IMR-90 (cell line): ENCODE measurements around the gene HPS4. TPM values are rescaled to one million over a fixed set of nuclear protein-coding genes. Genes with fewer than 3 reads are reported as not detected.

Experiments used
- ATAC-seq: fragments of 200-7000 bp; cut with Tn5 transposase; 2 replicates; pipeline ENCODE4 v1.9.1; 2020; ENCODE audit warnings: low read depth, mild to moderate bottlenecking, moderate library complexity
- BruUV-seq: library from RNA; stranded (reverse); fragments of 400-500 nt; replicated peaks from 2 replicates; lab custom pipeline; 2021; lab: Mats Ljungman, UMichigan
- CTCF ChIA-PET: fragments of 300-600 bp; formaldehyde crosslinking; extraction: SDS; loops from one replicate; lab custom pipeline; 2021; ENCODE audit warnings: antibody characterized with exemption; lab: Yijun Ruan, JAX
- POLR2A ChIA-PET: fragments of 300-600 bp; sonication (Branson Sonifier 250); formaldehyde crosslinking; loops from one replicate; lab custom pipeline; 2022; ENCODE audit warnings: antibody characterized with exemption; ENCODE audit not compliant: unreplicated experiment; lab: Charles Lee
- DNase-seq: peaks from one replicate; pipeline ENCODE4 v3.0.0; 2013
- H2AFZ ChIP-seq: replicated peaks from 2 replicates; pipeline ENCODE3; 2013; ENCODE audit warnings: low read length, mild to moderate bottlenecking; ENCODE audit not compliant: poor library complexity
- H2AK5ac ChIP-seq: 2 replicates; pipeline ENCODE4 v1.6.1; 2013; ENCODE audit warnings: low read depth, low read length, inconsistent platforms
- H2AK9ac ChIP-seq: replicated peaks from 2 replicates; pipeline ENCODE3; 2013; ENCODE audit warnings: mild to moderate bottlenecking, low read depth, low read length, moderate library complexity; ENCODE audit not compliant: poor library complexity
- H2BK120ac ChIP-seq: 2 replicates; pipeline ENCODE4 v1.6.1; 2013; ENCODE audit warnings: low read depth, low read length, inconsistent platforms
- H2BK15ac ChIP-seq: 3 replicates; pipeline ENCODE4 v1.6.1; 2013; ENCODE audit warnings: low read depth, low read length, inconsistent platforms
- H2BK20ac ChIP-seq: 2 replicates; pipeline ENCODE4 v1.6.1; 2013; ENCODE audit warnings: low read depth, mild to moderate bottlenecking, inconsistent platforms, low read length, moderate library complexity
- H2BK5ac ChIP-seq: 2 replicates; pipeline ENCODE4 v1.6.1; 2013; ENCODE audit warnings: mild to moderate bottlenecking, low read depth, low read length, inconsistent platforms; ENCODE audit not compliant: poor library complexity, severe bottlenecking
- H3K14ac ChIP-seq: replicated peaks from 2 replicates; pipeline ENCODE4 v1.6.1; 2013; ENCODE audit warnings: low read depth, low read length, inconsistent platforms
- H3K18ac ChIP-seq: 2 replicates; pipeline ENCODE4 v1.6.1; 2013; ENCODE audit warnings: low read depth, low read length, control low read depth
- H3K23ac ChIP-seq: 2 replicates; pipeline ENCODE4 v1.6.1; 2013; ENCODE audit warnings: low read depth, low read length, inconsistent platforms
- H3K27ac ChIP-seq: 2 replicates; pipeline ENCODE4 v1.5.1; 2013; ENCODE audit warnings: mild to moderate bottlenecking, control low read depth, low read length; ENCODE audit not compliant: insufficient read depth
- H3K27me3 ChIP-seq: 2 replicates; pipeline ENCODE4 v1.6.1; 2013; ENCODE audit warnings: low read length; ENCODE audit not compliant: control insufficient read depth, insufficient read depth
- H3K36me3 ChIP-seq: 2 replicates; pipeline ENCODE4 v1.6.1; 2013; ENCODE audit warnings: low read length, mixed read lengths; ENCODE audit not compliant: control insufficient read depth, insufficient read depth
- H3K4ac ChIP-seq: 2 replicates; pipeline ENCODE4 v1.6.1; 2013; ENCODE audit warnings: low read depth, low read length, inconsistent platforms
- H3K4me1 ChIP-seq: 2 replicates; pipeline ENCODE4 v1.6.1; 2013; ENCODE audit warnings: low read length, mixed read lengths; ENCODE audit not compliant: control insufficient read depth, insufficient read depth
- H3K4me2 ChIP-seq: 2 replicates; pipeline ENCODE4 v1.6.1; 2013; ENCODE audit warnings: low read depth, mild to moderate bottlenecking, control low read depth, low read length, moderate library complexity
- H3K4me3 ChIP-seq: 2 replicates; pipeline ENCODE4 v1.5.1; 2013; ENCODE audit warnings: low read depth, mild to moderate bottlenecking, control low read depth, low read length, moderate library complexity; ENCODE audit not compliant: insufficient read depth
- H3K56ac ChIP-seq: 2 replicates; pipeline ENCODE4 v1.6.1; 2013; ENCODE audit warnings: low read length, inconsistent platforms; ENCODE audit not compliant: insufficient read depth; ENCODE audit errors: extremely low read depth
- H3K79me1 ChIP-seq, 2 experiments: 2 replicates each; pipeline ENCODE4 v1.6.1; 2013; ENCODE audit warnings: low read length in 2 of 2, inconsistent platforms in 1 of 2, low read depth in 1 of 2
- H3K9ac ChIP-seq: 2 replicates; pipeline ENCODE4 v1.6.1; 2013; ENCODE audit warnings: low read depth, low read length, control low read depth
- H3K9me1 ChIP-seq: 2 replicates; pipeline ENCODE4 v1.6.1; 2013; ENCODE audit warnings: low read length, inconsistent platforms; ENCODE audit not compliant: insufficient read depth
- H3K9me3 ChIP-seq: 2 replicates; pipeline ENCODE4 v1.6.1; 2013; ENCODE audit warnings: low read length; ENCODE audit not compliant: control insufficient read depth, insufficient read depth
- H4K20me1 ChIP-seq: 2 replicates; pipeline ENCODE4 v1.6.1; 2013; ENCODE audit warnings: low read length, inconsistent platforms; ENCODE audit not compliant: insufficient read depth
- H4K5ac ChIP-seq: 2 replicates; pipeline ENCODE4 v1.6.1; 2013; ENCODE audit warnings: mild to moderate bottlenecking, low read depth, low read length, control low read depth
- H4K8ac ChIP-seq, 2 experiments: 2 replicates each; pipeline ENCODE4 v1.6.1; 2013; ENCODE audit warnings: low read depth in 2 of 2, low read length in 2 of 2, control low read depth in 1 of 2, inconsistent platforms in 1 of 2
- H4K91ac ChIP-seq: 2 replicates; pipeline ENCODE4 v1.6.1; 2013; ENCODE audit warnings: low read depth, low read length, inconsistent platforms; ENCODE audit not compliant: insufficient read depth
- BHLHE40 ChIP-seq: fragments of 150-350 bp; IDR thresholded peaks from 2 replicates; pipeline ENCODE4 v1.6.1; 2016; ENCODE audit warnings: mild to moderate bottlenecking, low read depth, low read length
- CEBPB ChIP-seq: IDR thresholded peaks from 2 replicates; pipeline ENCODE4 v1.6.1; 2012; ENCODE audit warnings: low read depth, low read length, improper control_type of control experiment
- CHD1 ChIP-seq: IDR thresholded peaks from 2 replicates; pipeline ENCODE4 v1.6.1; 2012; ENCODE audit warnings: low read depth, low read length, improper control_type of control experiment
- CTCF ChIP-seq: conservative IDR thresholded peaks from 2 replicates; pipeline ENCODE4 v1.5.1; 2012; ENCODE audit warnings: mild to moderate bottlenecking, low read depth, low read length, improper control_type of control experiment
- ELK1 ChIP-seq: fragments of 150-350 bp; IDR thresholded peaks from 2 replicates; pipeline ENCODE4 v1.6.1; 2016; ENCODE audit warnings: low read depth, mild to moderate bottlenecking, low read length, moderate library complexity, borderline replicate concordance
- FOS ChIP-seq: fragments of 150-350 bp; IDR thresholded peaks from 2 replicates; pipeline ENCODE4 v1.6.1; 2016; ENCODE audit warnings: low read depth, low read length
- MAFK ChIP-seq: IDR thresholded peaks from 2 replicates; pipeline ENCODE4 v1.6.1; 2012; ENCODE audit warnings: low read depth, low read length, improper control_type of control experiment
- MAZ ChIP-seq: IDR thresholded peaks from 2 replicates; pipeline ENCODE4 v1.6.1; 2012; ENCODE audit warnings: low read depth, mild to moderate bottlenecking, low read length, improper control_type of control experiment, moderate library complexity, borderline replicate concordance
- MXI1 ChIP-seq: IDR thresholded peaks from 2 replicates; pipeline ENCODE4 v1.6.1; 2012; ENCODE audit warnings: low read depth, mild to moderate bottlenecking, low read length, moderate library complexity, borderline replicate concordance
- NFE2L2 ChIP-seq: fragments of 150-350 bp; IDR thresholded peaks from 2 replicates; pipeline ENCODE4 v1.6.1; 2016; ENCODE audit warnings: low read depth, mild to moderate bottlenecking, low read length
- RAD21 ChIP-seq: IDR thresholded peaks from 2 replicates; pipeline ENCODE4 v1.6.1; 2012; ENCODE audit warnings: low read length, improper control_type of control experiment
- RCOR1 ChIP-seq: IDR thresholded peaks from 2 replicates; pipeline ENCODE4 v1.6.1; 2012; ENCODE audit warnings: mild to moderate bottlenecking, low read length, improper control_type of control experiment; ENCODE audit not compliant: insufficient replicate concordance
- RFX5 ChIP-seq: IDR thresholded peaks from 2 replicates; pipeline ENCODE4 v1.8.0; 2012; ENCODE audit warnings: low read depth, mild to moderate bottlenecking, low read length, moderate library complexity
- SMC3 ChIP-seq: fragments of 150-350 bp; IDR thresholded peaks from 2 replicates; pipeline ENCODE4 v1.6.1; 2016; ENCODE audit warnings: low read depth, mild to moderate bottlenecking, antibody characterized with exemption, low read length, moderate library complexity
- USF2 ChIP-seq: fragments of 150-350 bp; IDR thresholded peaks from 2 replicates; pipeline ENCODE4 v1.6.1; 2017; ENCODE audit warnings: mild to moderate bottlenecking, antibody characterized with exemption, low read length, low read depth
- WGBS, 2 experiments: methylation state at CpG; one replicate each; pipeline versions ENCODE4 v1.1.5 to v1.1.7; 2013; ENCODE audit warnings: missing lambda C conversion rate in 2 of 2; ENCODE audit not compliant: insufficient read length in 1 of 2; ENCODE audit errors: extremely low coverage in 2 of 2; 5-methylcytosine and 5-hydroxymethylcytosine counted together
- dilution Hi-C: fragments of 300-500 bp; cut with HindIII; formaldehyde crosslinking; loops from one replicate; pipeline ENCODE4 v1.14.3; 2018; ENCODE audit warnings: low sequenced_read_pairs; ENCODE audit not compliant: unreplicated experiment
- in situ Hi-C: fragments of 300-500 bp; cut with MboI; formaldehyde crosslinking; loops from 3 replicates; pipeline ENCODE4 v1.14.3; 2019; ENCODE audit warnings: low sequenced_read_pairs, inconsistent platforms, mixed read lengths
- intact Hi-C: fragments of 100-400 bp; cut with micrococcal nuclease; formaldehyde crosslinking; loops from 2 replicates; pipeline ENCODE4 v1.10.0; 2022
- polyA plus RNA-seq, 3 experiments: library from polyadenylated mRNA; depleted of rRNA; stranded (reverse); fragments of >200 nt; gene quantifications; 2 replicates each; pipeline ENCODE4 v1.2.3, GENCODE V29; 2012; ENCODE audit warnings: low replicate concordance in 1 of 3
- total RNA-seq: library from RNA; depleted of rRNA; stranded (reverse); fragments of >200 nt; gene quantifications from 2 replicates; pipeline ENCODE4 v1.2.3, GENCODE V29; 2012

Gene HPS4
- total and polyA plus RNA-seq, 2 of the 4 experiments (the other 2 are of a cell fraction) = 15.8 to 19.0 TPM

GRCh38 chr22:26430600-26430999 is 53.0 kb downstream of the HPS4 start:
- Histone ChIP-seq H2AFZ (no peak overlapping the region), H4K5ac (no peak overlapping the region), H3K9ac (no peak overlapping the region), H3K4me1 (0 out of 2 replicates have a peak, but pooled peaks cover 2% of the 10 kb centered on the region), H4K8ac (no peak overlapping the region), H2BK5ac (no peak overlapping the region), H2AK5ac (no peak overlapping the region), H3K36me3 (no peaks in the 10 kb centered on the region; the same call in 1 of the 2 replicates), H3K27me3 (peaks cover 19% of the 10 kb centered on the region), H4K91ac (no peak overlapping the region), H3K56ac (no peak overlapping the region), H2BK20ac (no peak overlapping the region), H2AK9ac (no peak overlapping the region), H2BK15ac (no peak overlapping the region), H3K18ac (no peak overlapping the region), H3K4ac (no peak overlapping the region), H3K4me3 (no peak overlapping the region), H3K14ac (no peak overlapping the region), H3K4me2 (no peak overlapping the region), H3K9me1 (0 out of 2 replicates have a peak, but pooled peaks cover 6% of the 10 kb centered on the region), H4K20me1 (no peaks in the 10 kb centered on the region), H3K79me1 (no peaks in the 10 kb centered on the region), H3K9me3 (no peaks in the 10 kb centered on the region), H3K23ac (no peak overlapping the region), H3K27ac (no peak overlapping the region), H2BK120ac (no peak overlapping the region)
- dilution Hi-C loops (no loop called here), intact Hi-C loops (no loop called here), in situ Hi-C loops (no loop called here)
- WGBS, 2 experiments = no CpG with 5 or more reads among the region's 2 CpGs
- ATAC-seq = no peak
- ChIA-PET POLR2A (no interaction called here), CTCF (interaction anchor here (1.1 kb wide), 1 partner anchor 63 kb away, joined by 3 read pairs; no protein-coding TSS in a partner anchor)
- TF ChIP-seq RAD21 (no peak), CEBPB (no peak), ELK1 (no peak), USF2 (no peak), BHLHE40 (no peak), MAFK (no peak), MAZ (no peak), RCOR1 (no peak), NFE2L2 (no peak), FOS (no peak), CTCF (no peak), CHD1 (no peak), RFX5 (no peak), SMC3 (no peak), MXI1 (no peak)
- no TSS peak for BruUV-seq
- no peak for DNase-seq
